Thoracic aorta (tissue), 2 donors: Measurements from ENCODE around the gene MIB2. TPM values are rescaled to one million over a fixed set of nuclear protein-coding genes. Genes with fewer than 3 reads are reported as not detected.

Experiments used
- ATAC-seq: fragments of 150-250 bp; one replicate; pipeline ENCODE4 v1.8.0; 2017; ENCODE audit warnings: low read depth; ENCODE audit not compliant: insufficient number of reproducible peaks, low FRiP score
- DNase-seq: peaks from one replicate; pipeline ENCODE4 v3.0.0-alpha.2; 2020; ENCODE audit warnings: low spot score
- H3K27ac ChIP-seq, 2 donors: fragments of 200-600 bp; sonication (generic); 1 replicate in 1 of 2; 2 replicates in 1 of 2; pipeline ENCODE4 v1.5.1; 2016; ENCODE audit warnings: mild to moderate bottlenecking in 2 of 2, moderate library complexity in 2 of 2
- H3K27me3 ChIP-seq: fragments of 200-600 bp; sonication (generic); replicated peaks from 2 replicates; pipeline ENCODE4 v1.6.0; 2016; ENCODE audit warnings: mild to moderate bottlenecking; ENCODE audit not compliant: insufficient read depth
- H3K36me3 ChIP-seq: fragments of 200-600 bp; sonication (generic); one replicate; pipeline ENCODE4 v1.5.1; 2016
- H3K4me1 ChIP-seq, 2 donors: fragments of 200-600 bp; sonication (generic); 1 replicate in 1 of 2; 2 replicates in 1 of 2; pipeline versions ENCODE4 v1.5.1 to v1.6.0; 2016; ENCODE audit warnings: low read depth in 2 of 2, mild to moderate bottlenecking in 1 of 2; ENCODE audit not compliant: control insufficient read depth in 1 of 2
- H3K4me3 ChIP-seq: fragments of 200-600 bp; sonication (generic); 2 replicates; pipeline ENCODE4 v1.5.1; 2016; ENCODE audit warnings: mild to moderate bottlenecking
- H3K9me3 ChIP-seq: fragments of 200-600 bp; sonication (generic); 2 replicates; pipeline ENCODE4 v1.5.1; 2016
- CTCF ChIP-seq: fragments of 200-600 bp; sonication (generic); IDR thresholded peaks from one replicate; pipeline ENCODE4 v1.5.1; 2019; ENCODE audit warnings: antibody characterized with exemption
- total RNA-seq, 2 donors: library from RNA; depleted of rRNA; stranded (reverse); fragments of >200 nt; gene quantifications; one replicate each; pipeline versions ENCODE4 v1.1.0 to v1.2.3, GENCODE V29; 2016

MIB2 gene
- total RNA-seq, 2 donors from 2014 or later, result 48.6 to 102 TPM

DNA sequence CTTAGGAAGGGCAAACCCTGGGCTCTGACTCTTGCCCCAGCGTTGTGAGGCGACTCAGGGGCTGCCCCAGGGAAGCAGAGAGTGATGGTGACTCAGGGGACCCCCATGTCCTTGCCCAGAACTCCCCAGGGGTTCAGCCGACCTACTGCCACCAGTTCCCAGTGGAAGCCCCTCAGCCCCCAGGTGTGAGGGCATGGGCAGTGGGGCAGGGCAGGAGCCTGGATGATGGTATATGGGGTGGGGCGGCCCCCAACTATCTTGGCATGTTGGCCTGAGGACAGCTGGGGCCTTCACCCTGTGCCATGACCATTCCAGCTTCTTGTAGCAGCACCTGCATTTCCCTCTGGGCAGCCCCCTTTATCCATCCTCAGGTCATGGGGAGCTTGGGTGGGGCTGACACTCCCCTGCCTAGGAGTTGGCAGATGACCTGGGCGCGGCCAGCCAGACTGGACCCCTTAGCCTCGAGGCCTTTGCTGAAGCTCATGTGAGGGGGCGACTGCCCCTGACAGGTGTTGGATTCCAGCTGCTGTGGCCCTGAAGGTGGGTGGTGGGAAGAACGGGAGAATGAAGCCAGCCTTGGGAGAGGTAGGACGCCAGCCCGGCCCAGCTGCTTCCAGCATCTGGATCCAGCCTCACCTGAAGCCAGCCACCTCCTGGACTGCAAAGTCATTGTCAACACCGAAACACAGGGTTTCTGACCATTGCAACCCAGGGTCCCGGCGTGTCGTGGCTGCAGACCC lies 13.6 kb upstream of the MIB2 start:
- ATAC-seq, result no peak
- TF ChIP-seq CTCF, result no peak
- H3K4me3 ChIP-seq, result no peak overlapping the region
- H3K27me3 ChIP-seq, result no peaks in the 10 kb centered on the region
- no peak overlapping the region for H3K27ac ChIP-seq
- peaks cover 0 to 14% of the 10 kb centered on the region in 2 donors for H3K4me1 ChIP-seq
- no peak for DNase-seq
- H3K9me3 ChIP-seq, result no peaks in the 10 kb centered on the region
- no peaks in the 10 kb centered on the region for H3K36me3 ChIP-seq

- Histone ChIP-seq H3K27me3 (no peaks in the 10 kb centered on the region), H3K4me3 (no peak overlapping the region), H3K36me3 (no peaks in the 10 kb centered on the region), H3K27ac (no peak overlapping the region), H3K9me3 (no peaks in the 10 kb centered on the region), H3K4me1 (peaks cover 0 to 14% of the 10 kb centered on the region in 2 donors)
- ATAC-seq (no peak), DNase-seq (no peak)
- no peak for TF ChIP-seq CTCF
Observed at GRCh38 chr1:1602304-1602967, 12.9 kb upstream of the MIB2 start.

DNA sequence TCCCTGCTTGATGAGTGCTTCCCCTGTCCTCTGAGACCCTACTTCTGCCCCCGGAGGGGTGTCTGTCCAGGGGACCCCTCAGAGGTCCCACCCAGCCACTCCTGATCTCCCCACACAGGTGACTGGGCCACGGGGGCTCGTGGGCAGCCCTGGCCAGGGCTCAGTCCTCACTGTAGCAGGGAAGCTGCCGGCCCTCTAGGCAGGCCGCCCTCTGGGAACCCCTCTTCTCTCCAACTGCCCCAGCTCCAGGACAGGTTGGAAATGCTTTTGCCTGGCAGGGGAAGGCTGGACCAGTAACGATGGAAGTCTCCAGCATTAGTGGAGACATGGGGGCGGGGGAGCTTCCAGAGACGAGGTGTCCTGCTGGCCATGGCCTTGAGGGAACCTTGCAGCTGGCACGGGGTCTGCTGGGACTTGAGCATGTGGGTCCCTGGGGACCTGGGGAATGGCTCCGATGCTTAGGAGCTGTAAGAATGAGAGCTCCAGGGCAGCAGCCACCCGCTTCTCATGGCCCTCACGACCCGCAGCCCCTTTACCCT lies 12.3 kb upstream of the MIB2 start:
- Histone ChIP-seq H3K4me1 (peaks cover 0 to 8% of the 10 kb centered on the region in 2 donors), H3K9me3 (no peaks in the 10 kb centered on the region), H3K27ac (no peak overlapping the region), H3K27me3 (no peaks in the 10 kb centered on the region), H3K4me3 (no peak overlapping the region), H3K36me3 (no peaks in the 10 kb centered on the region)
- no peak for TF ChIP-seq CTCF
- DNase-seq, result no peak
- no peak for ATAC-seq

DNA sequence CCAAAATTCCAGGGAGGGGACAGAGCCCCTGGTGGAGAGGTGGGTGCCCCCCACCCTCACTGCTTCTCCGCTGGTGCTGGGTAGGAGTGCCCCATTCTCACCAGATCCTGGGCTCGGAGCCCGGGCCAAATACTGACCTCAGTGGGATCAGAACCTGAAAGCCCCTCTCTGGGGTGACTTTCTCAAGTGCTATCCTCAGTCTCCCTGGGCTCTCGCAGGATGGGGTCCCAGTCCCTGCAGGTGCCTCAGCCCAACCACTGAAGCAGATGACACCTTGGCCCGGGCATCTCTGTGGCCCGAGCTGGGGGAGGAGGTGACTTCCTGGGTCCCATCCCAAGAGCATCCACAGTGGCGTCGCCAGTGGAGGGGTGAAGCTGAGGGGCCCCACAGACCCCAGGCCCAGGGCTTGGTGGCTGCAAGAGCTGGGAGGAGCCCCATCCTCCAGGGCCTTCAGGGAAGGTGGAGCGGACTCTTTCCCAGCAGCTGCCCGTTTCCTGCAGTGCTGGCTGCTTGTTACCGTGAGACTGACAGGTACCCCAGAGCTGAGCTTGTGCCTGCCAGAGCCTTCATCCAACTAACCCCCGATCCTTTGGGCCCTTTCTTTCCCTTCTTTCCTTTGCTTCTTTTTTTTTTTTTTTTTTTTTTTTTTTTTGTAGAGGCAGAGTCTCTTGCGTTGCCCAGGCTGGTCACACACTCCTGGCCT lies 11.5 kb upstream of the MIB2 start:
- no peak for DNase-seq
- Histone ChIP-seq H3K27ac (no peak overlapping the region), H3K36me3 (no peaks in the 10 kb centered on the region), H3K9me3 (no peaks in the 10 kb centered on the region), H3K4me1 (peaks cover 0 to 8% of the 10 kb centered on the region in 2 donors), H3K4me3 (no peak overlapping the region), H3K27me3 (no peaks in the 10 kb centered on the region)
- TF ChIP-seq CTCF, result no peak
- ATAC-seq, result no peak
